Esophagus muscularis mucosa (tissue), 3 donors: ENCODE results near the gene RNF213.

ENCODE experiments used
- CTCF ChIP-seq, 3 experiments: fragments of 200-600 bp in 2 of 3; fragments of 450-650 bp in 1 of 3; sonication (generic) in 2 of 3; IDR thresholded peaks; one replicate each; pipeline ENCODE4 v1.5.1; 2017 to 2019; ENCODE audit warnings: antibody characterized with exemption in 3 of 3, mild to moderate bottlenecking in 2 of 3, moderate library complexity in 1 of 3
- POLR2A ChIP-seq: fragments of 450-650 bp; IDR thresholded peaks from one replicate; pipeline ENCODE4 v1.6.1; 2017; ENCODE audit warnings: antibody characterized with exemption, moderate library complexity, mild to moderate bottlenecking, low read depth
- POLR2AphosphoS5 ChIP-seq, 2 donors: sonication (generic); formaldehyde crosslinking; IDR thresholded peaks; one replicate each; pipeline ENCODE4 v1.6.1; 2017; ENCODE audit warnings: antibody characterized with exemption in 2 of 2

GRCh38 chr17:80214012-80214877 lies 46.4 kb upstream of the RNF213 start:
- no peak for TF ChIP-seq CTCF (IDR thresholded peaks at IDR 0.05)
- no peak for TF ChIP-seq POLR2AphosphoS5 (IDR thresholded peaks at IDR 0.05)
- TF ChIP-seq POLR2A: no peak
